GM23248 (cell line): ENCODE data around the gene CTIF.

Experiments used
- EZH2 ChIP-seq: fragments of 200-600 bp; sonication (generic); IDR thresholded peaks from 2 replicates; pipeline ENCODE4 v1.6.1; 2018; ENCODE audit warnings: antibody characterized with exemption, mild to moderate bottlenecking; ENCODE audit not compliant: insufficient read depth, poor library complexity, severe bottlenecking
- EZH2phosphoT487 ChIP-seq: fragments of 200-600 bp; sonication (generic); IDR thresholded peaks from 2 replicates; pipeline ENCODE4 v1.6.1; 2018; ENCODE audit warnings: antibody characterized with exemption, moderate library complexity, mild to moderate bottlenecking, low read depth; ENCODE audit not compliant: insufficient read depth

GRCh38 chr18:48801728-48802542, 263.1 kb downstream of the CTIF start:
- TF ChIP-seq EZH2 (no peak), EZH2phosphoT487 (no peak)
